ENCODE results near the gene CIAO3.
"Not testable (repeated sequence)": the region's sequence is repeated elsewhere in the genome, so short reads cannot be mapped to it uniquely, and the experiment has no call there.

DNA sequence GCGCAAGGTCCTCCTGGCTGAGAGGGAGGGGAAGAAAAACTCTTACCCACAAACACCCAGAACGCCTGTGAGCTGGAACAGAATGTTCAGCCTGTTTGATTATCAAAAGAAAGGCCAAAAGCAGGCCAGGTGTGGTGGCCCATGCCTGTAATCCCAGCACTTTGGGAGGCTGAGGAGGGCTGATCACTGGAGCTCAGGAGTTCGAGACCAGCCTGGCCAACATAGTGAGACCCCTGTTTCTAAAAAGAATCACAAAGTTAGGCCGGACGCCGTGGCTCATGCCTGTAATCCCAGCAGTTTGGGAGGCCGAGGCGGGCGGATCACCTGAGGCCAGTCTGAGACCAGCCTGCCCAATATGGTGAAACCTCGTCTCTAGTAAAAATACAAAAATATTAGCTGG lies 35.5 kb upstream of the CIAO3 start:
- TF ChIP-seq, protein P1, sequence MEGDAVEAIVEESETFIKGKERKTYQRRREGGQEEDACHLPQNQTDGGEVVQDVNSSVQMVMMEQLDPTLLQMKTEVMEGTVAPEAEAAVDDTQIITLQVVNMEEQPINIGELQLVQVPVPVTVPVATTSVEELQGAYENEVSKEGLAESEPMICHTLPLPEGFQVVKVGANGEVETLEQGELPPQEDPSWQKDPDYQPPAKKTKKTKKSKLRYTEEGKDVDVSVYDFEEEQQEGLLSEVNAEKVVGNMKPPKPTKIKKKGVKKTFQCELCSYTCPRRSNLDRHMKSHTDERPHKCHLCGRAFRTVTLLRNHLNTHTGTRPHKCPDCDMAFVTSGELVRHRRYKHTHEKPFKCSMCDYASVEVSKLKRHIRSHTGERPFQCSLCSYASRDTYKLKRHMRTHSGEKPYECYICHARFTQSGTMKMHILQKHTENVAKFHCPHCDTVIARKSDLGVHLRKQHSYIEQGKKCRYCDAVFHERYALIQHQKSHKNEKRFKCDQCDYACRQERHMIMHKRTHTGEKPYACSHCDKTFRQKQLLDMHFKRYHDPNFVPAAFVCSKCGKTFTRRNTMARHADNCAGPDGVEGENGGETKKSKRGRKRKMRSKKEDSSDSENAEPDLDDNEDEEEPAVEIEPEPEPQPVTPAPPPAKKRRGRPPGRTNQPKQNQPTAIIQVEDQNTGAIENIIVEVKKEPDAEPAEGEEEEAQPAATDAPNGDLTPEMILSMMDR (IDR thresholded peaks at IDR 0.05): not testable (repeated sequence)
- not testable (repeated sequence) for TF ChIP-seq ZFX (IDR thresholded peaks at IDR 0.05; ENCODE audit: borderline replicate concordance)

All from 22Rv1 (cell line).